ENCODE data around the gene RLBP1.

The RLBP1 gene

DNA sequence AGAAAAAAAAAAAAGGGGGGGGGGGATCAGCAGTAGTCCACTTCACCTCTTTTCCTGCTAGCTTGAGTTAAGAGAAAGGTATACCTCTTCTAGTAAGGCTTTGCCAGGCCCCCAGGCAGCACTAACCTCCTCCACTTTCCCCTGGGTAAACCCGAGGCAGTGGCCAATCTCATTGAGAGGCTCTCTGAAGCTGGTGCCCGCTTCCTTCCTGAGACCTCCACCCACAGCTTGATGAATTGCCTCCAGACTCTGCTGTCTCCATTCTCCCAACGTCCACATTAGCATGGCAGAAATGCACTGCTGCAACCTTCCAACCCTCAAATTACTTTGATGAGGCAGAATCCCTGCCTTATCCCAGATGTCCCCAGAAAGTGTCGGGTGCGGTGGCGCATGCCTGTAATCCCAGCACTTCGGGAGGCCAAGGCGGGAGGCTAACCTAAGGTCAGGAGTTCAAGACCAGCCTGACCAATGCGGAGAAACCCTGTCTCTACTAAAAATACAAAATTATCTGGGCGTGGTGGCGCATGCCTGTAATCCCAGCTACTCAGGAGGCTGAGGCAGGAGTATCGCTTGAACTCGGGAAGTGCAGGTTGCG is 15.3 kb downstream of the RLBP1 start:
- no peak for DNase-seq

DNA sequence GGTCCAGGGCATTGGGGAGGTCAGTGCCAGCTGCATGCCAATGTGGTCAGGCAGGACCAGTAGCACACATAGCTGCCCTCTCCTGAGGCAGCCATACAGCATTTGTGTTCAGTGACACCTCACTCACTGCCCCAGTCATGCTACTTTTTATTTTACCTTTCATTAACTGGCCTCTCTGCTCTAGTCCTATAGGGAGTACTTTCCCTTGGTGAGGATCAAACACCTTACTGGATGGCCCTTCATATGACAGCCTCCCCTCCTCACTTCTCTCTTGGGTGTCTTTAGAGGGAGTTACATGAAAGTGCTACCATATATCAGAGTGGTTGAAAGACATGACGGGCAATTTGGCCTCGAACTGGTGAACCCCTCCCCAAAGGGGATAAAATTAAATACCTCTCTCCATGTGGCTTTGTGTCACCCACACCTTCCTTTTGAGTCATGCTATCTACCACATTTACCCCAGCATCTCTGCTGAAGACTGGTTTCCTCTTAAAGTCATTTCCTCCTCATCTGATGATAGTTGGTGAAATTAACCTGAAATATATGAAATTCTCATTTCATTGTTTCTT is 17.6 kb downstream of the RLBP1 start:
- no peak for DNase-seq

DNA sequence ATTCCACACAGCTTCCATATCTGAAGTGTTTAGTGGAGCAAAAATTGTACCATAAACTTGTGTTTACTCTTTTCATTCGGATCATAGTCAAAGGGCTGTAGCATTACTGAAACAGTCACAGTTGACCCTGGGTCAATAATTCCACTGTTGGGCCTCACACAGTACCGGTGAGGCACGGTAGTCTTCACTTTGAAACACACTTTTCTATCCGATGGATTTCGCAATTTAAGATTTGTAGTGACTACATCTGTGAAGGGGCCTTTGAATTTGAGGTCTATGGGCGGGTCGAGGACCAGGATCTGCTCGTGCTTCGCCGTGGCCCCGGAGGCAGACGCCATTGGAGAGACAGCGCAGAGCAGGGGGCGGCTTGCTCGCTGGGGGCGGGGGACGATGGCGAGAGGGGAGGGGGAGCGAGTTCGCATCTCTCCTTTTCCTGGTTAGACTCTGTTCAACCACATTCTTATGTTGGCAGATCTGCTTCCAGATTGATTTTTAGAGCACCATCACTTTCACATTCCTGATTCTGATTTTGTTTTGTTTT is 19.8 kb downstream of the RLBP1 start:
- no peak for DNase-seq

DNA sequence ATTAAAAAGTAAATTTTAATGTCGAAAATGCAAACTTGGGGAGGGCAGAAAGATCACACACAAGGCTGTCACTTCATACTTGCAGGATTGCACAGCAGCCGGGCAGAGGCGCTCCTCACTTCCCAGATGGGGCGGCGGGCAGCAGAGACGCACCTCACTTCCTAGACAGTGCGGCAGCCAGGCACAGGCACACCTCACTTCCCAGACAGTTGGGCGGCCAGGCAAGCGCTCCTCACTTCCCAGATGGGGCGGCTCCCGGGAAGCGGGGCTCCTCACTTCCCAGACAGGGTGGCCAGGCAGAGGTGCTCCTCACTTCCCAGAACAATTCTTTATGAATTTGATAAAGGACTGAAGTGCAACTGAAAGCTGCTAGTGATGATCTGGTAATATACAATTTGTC is 21.2 kb downstream of the RLBP1 start:
- DNase-seq: no peak

DNA sequence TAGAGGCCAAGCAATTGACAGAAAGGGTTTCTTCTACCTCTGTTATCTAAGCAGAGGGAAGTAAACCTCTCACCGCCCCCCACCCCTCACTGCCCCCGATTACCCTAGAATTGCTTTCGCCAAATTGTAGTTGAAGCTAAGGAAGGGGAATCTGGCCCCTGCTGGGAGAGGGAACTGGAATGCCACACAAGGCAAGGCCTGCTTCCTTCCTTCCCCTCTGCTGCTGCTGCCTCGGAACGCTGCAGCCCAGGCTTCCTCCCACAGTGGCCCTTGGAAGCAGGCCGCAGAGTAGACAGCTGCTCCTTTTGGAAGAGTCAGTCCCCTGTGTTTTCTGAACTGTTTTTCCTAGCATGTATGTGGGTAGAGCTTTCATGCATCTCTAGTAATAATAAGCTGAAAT is 21.6 kb downstream of the RLBP1 start:
- no peak for DNase-seq

DNA sequence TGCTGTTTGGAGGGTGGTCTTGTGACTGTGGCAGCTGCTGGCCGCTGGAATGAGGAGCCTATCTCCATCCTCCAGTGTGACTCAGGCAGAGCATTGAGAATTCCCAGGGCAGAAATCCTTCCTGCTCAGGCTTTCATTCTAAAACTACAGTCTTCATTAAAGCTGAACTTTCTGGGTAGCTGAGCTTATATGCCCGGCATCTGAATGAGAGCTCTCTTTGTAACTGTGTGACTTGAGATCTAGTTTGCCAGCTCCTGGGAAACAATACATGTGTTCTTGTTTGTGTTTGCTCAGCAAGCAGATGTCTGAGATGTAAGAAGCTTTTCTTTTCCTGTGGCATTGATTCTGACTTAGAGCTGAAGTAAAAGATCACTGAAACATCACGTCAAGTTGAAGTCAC is 22.4 kb downstream of the RLBP1 start:
- no peak for DNase-seq

DNA sequence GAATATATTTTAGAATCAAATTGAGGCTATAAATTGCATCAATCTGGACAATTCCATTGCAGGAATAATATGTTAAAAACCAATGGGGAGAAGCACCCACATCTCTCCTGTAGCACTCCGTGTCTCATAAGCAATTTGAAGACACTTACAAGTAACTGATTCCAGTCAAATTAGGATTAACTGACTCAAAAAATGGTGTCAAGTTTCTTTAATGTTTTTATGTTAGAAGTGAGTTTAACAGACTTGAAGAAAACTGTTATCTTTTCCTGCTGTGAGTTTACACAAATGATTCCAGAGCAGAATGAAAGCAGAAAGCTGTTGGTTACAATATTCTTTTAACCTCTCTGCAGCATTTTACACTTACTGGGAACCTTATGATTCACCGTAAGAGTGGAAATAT is 23.2 kb downstream of the RLBP1 start:
- DNase-seq: no peak

DNA sequence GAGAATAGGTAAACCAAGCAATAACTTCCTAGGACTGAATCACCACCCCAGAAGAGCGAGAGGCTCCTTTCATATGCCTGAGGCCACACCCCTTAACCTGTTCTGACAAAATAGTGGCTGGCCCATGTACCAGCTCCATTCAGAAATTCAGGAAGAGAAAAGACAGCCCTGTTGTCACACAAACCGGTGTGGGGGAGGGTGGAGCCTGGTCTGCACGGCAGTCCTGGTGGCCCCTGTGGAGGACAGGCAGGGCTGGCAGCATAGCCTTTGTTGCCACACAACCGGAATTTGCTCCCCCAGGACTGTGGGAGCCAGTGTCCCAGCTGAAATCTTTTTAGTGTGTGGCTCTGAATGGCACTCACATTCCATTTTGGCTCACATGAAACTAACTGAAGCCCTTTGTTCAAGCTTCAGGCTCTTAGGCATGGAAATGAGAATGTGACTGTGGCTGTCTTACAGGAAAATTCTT is 23.8 kb downstream of the RLBP1 start:
- no peak for DNase-seq

DNA sequence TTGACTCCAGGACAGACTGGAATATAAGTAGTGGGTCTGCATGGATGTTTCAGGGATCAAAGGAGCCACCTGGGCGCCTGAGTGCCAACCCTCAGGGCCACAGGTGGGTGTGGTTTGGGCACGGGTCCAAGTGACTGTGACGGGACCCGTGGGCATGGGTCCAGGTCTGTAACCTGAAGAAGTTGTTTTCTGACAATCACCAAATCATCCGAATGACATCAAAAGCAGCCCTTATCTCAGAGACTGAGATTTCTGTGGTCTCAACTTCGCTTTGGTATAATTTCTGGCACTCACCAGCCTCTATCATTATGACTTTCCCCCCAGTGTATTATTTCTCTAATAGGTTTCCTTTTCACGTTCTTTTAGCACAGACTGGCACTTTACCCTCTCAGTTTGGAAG is 24.4 kb downstream of the RLBP1 start:
- no peak for DNase-seq

DNA sequence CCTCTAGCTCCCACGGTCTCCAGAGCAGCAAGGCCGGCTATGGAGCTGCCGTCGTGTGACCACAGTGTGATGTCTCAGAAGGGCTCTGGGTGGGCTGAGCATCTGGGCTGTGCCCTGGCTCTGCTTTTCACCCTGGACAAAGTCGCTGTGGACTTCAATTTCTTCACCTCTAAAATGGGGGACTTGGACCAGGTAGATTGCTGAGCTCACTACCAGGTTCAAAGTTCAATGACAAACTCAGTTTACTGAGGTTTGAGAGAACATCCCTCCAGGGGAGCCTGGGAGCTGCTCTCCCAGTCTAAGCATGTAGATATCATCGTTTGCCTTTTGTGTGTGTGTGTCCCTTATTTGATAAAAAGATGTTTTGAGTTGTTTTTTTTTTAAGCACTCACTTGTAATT is 25.1 kb downstream of the RLBP1 start:
- DNase-seq: no peak

DNA sequence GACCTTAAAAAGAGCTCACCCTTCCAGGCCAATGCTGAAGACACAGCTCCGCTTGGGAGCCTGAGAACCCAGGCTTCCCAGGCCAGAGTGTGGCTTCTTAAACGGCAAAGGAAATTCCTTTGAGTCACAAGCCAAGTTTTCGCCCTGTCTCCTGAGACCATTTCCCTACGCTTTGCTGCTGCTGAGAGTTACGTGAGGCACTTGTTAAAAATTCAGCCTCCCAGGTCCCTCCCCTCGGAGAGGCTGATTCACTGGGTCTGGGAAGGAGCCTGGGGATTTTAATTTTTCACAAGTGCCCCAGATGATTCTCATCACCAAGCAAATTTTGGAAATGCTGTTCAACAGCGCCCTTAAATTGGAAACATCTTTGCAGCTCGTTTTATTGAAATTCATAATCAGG is 25.5 kb downstream of the RLBP1 start:
- DNase-seq: no peak

DNA sequence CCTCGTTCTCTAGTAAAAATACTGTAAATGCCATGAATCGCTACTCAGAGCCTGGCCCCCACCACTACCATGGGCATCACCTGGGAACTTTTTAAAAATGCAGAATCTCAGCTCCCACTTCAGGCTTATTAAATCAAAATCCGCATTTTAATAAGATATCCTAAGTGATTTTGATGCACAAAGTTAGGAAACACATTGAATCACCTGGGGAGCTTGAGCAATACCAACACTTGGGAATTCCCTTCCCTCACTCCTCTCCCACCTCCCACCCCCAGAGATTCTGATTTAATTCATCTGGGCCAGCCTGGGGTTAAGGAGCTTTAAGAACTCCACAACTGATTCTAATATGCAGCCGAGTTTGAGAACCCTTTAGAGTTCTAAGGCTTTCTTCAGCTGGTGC is 26.8 kb downstream of the RLBP1 start:
- no peak for DNase-seq

DNA sequence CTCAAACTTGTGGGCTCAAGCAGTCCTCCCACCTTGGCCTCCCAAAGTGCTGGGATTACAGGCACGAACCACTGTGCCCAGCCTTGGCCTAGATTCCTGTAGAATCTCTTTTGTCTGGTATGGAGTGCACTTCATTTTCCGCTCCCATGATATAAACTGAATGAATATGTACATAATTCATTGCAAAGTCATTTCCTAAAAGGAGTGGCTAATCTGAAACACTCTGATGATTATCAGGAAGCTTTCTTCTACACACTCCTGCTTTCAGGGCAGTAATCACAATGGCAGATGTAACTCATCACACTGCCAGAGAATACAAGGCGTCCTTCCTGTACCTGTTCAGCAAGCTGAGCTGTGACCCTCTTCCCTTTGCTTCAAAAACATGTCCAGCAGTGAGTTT is 28.6 kb downstream of the RLBP1 start:
- DNase-seq: no peak

DNA sequence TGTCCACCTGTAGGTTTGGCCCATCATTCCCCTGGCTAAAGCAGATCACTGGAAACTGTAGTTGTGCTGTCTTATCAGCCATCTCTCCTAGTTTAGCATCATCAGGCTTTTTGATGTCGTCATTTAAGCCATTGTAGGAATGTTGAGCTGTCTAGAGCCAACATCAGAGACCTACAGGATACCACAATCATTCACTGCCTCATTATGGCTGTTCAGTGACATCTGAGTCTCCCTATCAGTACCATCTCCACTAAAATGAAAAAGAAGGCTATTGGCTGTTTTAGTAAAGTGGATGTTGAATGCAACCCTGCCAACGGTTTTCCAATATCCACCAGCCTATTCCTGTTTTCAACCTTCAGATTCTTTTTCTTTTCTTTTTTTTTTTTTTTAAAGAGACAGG is 29.2 kb downstream of the RLBP1 start:
- DNase-seq: no peak

DNA sequence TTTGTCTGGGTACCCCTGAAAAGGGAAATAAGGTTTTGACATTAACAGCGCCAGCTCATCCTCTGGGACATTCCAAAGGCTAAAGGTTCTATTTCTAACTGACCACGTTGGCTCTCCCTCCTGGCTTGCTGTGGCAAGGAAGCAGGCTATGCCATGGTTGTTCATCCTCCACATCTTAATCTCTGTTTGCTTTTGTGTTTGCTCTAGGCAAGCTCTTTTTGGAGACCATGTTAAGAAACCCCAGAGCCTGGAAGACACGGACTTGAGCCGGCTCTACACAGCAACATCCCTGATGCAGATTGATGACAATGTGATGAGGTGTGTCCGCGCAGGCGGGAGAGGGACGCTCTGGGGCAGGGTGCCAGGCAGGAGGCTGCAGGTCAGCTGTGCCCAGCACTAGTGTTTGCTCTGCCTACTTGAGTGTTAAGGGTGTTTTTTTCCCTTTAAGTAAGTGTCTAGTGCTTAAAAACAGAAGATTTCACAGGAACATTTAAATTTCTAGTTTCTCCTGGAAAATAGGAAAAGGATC is 33.3 kb downstream of the RLBP1 start:
- no peak for DNase-seq

DNA sequence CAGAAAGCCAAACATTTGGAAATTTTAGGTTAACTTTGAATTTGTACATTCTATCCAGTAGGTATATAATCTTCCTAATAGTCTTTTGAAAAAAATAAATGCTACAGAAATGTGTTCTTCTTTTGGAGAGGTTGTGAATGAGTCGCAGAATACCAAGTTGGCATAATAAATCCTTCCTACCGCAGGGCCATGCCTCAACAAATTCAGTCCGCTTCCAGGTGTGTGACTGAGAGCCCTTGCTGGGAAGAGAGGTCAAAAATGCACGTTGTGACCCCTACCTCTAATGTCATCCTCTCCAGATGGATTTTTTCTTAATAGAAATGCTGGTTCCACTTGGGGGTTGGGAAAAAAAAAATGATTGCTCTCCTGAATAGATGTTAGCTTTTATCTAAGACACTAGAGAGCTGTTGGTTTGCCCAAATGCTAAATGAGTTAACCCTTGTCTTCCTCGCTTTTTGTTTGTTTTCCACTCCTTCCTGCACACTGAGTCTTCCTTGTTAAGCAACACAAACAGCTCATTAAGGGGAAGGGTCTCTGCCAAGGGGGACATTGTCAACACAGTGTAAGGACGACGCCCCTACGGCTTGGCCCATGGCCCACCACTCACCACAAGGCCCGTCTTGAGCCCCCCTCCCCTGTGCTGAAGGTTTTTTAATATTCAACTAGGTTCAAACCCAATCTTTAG is 33.9 kb downstream of the RLBP1 start:
- no peak for DNase-seq

DNA sequence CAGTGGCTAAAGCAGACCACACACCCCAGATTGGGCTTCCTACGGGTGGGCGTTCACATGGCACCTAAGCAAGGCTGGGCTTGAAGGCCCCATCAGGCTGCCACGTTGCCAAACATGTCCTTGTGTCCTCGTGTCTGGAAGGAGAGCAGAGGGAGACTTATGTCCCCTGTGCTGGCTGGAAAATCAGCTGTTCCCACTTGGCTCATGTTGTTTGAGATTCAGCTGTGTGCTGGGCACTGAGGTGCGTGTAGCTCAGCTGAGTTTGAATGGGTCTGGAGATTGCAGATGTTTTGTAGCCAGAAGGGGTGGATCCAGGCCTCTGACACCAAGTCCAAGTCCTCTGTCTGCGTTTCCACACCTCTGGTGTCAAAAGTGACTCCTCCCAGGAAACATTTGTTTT is 34.6 kb downstream of the RLBP1 start:
- DNase-seq: no peak

DNA sequence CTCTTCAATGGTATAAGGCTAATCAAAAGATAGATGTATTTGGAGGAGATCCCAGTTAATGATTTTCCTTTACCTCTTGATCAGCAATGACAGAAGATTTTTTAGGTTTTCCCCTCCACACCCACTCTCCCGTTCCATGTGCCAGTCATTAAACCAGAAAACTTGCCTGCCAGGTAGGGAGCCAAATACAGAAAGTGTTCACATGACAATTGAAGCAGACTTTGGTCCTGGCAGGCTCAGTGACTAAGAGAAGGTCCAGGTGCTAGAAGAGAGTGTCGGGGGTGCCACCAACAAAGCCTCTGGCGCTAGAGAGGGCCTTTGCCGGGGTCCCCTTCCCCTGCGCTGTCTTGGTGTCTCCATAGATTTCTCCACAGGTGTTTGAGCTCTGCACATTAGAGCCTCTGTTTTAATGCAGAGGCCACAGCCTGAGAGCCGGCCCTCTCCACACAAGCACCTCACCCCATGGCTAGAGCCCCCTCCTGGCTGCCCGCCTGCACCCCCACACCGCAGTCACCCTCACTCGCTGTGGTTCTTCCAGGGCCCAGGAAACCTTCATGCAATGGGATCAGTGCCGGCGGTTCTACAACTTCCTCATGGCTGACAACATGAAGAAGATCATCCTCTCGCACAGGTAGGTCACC is 36.4 kb downstream of the RLBP1 start:
- no peak for DNase-seq

DNA sequence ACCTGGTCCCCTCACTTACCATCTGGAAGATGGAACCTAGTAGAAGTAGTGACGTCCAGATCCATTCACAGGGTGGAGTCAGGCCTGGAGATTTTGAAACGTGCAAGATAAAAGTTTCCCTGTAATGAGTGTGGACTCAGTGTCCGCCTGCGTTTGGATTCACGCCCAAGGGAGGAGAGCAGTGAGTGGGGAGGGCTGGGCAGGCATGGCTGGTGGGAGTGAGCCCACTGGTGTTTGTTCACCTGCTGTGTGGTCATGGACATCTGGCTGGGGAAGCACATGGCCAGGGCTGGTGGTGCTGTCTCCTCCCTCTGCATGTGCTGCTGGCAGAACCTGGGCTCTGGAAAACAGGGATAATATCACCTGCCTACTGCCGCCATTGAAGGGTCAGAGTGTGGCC is 37.0 kb downstream of the RLBP1 start:
- DNase-seq: no peak

DNA sequence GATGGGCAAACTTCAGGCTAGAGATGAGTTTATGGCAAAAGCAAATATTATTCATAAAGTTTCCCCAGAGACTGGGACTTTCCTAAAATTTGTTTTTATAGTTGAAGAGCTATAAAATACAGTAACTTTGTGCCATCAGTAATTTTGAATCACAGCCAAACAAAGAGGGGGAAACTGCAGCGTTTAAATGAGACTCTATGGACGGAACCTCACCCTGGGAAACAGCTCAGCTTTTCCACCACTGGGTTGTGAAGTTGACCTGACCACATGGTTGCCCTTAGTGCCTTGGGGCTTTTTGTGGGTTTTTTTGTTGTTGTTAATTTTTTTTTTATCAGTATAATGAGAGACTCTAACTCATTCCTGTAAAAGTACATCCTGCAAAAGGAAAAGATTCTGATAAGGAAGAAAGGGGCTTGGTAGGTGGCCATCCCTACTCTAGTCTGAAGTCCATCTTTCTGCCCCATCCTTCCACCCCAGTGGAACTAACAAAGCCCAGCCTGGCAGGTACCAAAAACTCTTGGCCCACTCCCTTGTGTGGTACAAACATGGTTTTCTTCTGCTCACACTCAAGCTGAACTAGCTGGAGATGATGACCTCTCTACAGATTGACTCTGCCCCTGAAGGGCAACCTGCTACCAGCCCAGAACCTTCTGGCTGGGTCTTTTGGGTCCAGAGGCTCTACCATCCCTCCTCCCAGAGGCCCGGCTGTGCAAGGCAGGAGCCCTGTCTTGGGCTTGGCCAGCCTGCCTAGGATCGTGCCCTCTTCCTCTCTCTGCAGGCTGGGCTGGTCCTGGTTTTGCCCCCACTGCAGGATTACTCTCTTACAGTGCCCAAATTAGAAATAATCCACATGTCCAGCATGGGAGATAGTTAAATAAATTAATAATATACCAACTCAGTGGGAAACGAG is 41.2 kb downstream of the RLBP1 start:
- no peak for DNase-seq

DNA sequence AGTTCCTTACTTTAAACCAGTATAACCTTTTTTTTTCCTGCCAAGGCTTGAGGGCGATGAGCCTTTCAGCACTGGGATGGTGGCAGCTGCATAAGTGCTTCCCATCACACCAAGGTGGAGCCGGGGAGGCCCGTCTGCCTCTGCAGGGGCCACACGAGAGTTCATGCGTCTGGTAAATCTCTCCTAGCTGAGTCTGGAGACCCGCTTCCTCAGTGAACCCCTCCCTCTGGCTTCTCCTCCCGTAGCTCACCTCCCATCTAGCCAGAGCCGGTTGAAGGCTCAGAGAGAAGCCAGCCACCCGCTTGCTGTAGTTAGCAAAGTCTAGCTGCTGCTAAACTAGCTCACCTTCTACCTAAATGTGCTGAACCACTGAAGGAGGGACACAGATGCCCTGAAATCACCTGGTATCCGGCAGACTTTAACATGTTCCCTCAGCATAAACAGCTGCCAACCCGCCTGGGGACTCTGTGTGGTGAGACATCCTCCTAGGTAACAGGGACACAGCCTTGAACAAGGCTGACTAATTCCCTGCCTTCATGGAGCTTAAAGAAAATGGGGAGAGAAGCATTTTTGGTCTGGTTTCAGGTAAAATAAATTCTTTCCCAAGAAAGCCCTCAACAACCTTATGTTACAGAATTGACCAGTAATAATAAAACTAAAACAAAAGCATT is 42.9 kb downstream of the RLBP1 start:
- DNase-seq: no peak
